ENCODE measurements around the gene SELENOO. TPM values are rescaled to one million over a fixed set of nuclear protein-coding genes. Genes with fewer than 3 reads are reported as not detected.

SELENOO gene
- total RNA-seq, 1 donor from 2014 or later, result 23.8 TPM

GRCh38 chr22:50253941-50254340, 53.1 kb downstream of the SELENOO start:
- Mint-ChIP-seq H3K27ac (no peak overlapping the region), H3K9me3 (no peaks in the 10 kb centered on the region), H3K4me1 (ENCODE audit: unreplicated experiment) (no peaks in the 10 kb centered on the region), H3K4me3 (no peak overlapping the region), H3K27me3 (no peaks in the 10 kb centered on the region), H3K36me3 (no peaks in the 10 kb centered on the region)
- no peak for DNase-seq (ENCODE audit: extremely low spot score, unreplicated experiment)
- no peak for TF ChIP-seq CTCF (conservative IDR thresholded peaks at IDR 0.05)

GRCh38 chr22:50255099-50255498, 54.3 kb downstream of the SELENOO start:
- Mint-ChIP-seq H3K36me3 (no peaks in the 10 kb centered on the region), H3K4me1 (ENCODE audit: unreplicated experiment) (no peaks in the 10 kb centered on the region), H3K9me3 (no peaks in the 10 kb centered on the region), H3K27me3 (no peaks in the 10 kb centered on the region), H3K27ac (no peak overlapping the region), H3K4me3 (no peak overlapping the region)
- DNase-seq (ENCODE audit: extremely low spot score, unreplicated experiment), result no peak
- TF ChIP-seq CTCF (conservative IDR thresholded peaks at IDR 0.05), result no peak

GRCh38 chr22:50255607-50256006, 54.8 kb downstream of the SELENOO start:
- Mint-ChIP-seq H3K36me3 (no peaks in the 10 kb centered on the region), H3K9me3 (no peaks in the 10 kb centered on the region), H3K4me1 (ENCODE audit: unreplicated experiment) (no peaks in the 10 kb centered on the region), H3K4me3 (no peak overlapping the region), H3K27me3 (no peaks in the 10 kb centered on the region), H3K27ac (no peak overlapping the region)
- no peak for TF ChIP-seq CTCF (conservative IDR thresholded peaks at IDR 0.05)
- no peak for DNase-seq (ENCODE audit: extremely low spot score, unreplicated experiment)

GRCh38 chr22:50256258-50256862, 55.5 kb downstream of the SELENOO start:
- DNase-seq (ENCODE audit: extremely low spot score, unreplicated experiment), result no peak
- H3K27ac Mint-ChIP-seq, result no peak overlapping the region
- H3K36me3 Mint-ChIP-seq, result no peaks in the 10 kb centered on the region
- H3K4me3 Mint-ChIP-seq, result no peak overlapping the region
- H3K27me3 Mint-ChIP-seq, result no peaks in the 10 kb centered on the region
- H3K4me1 Mint-ChIP-seq (ENCODE audit: unreplicated experiment), result no peaks in the 10 kb centered on the region
- no peak for TF ChIP-seq CTCF (conservative IDR thresholded peaks at IDR 0.05)
- no peaks in the 10 kb centered on the region for H3K9me3 Mint-ChIP-seq

- Mint-ChIP-seq H3K9me3 (no peaks in the 10 kb centered on the region), H3K4me3 (no peak overlapping the region), H3K4me1 (ENCODE audit: unreplicated experiment) (peaks cover under 1% of the 10 kb centered on the region), H3K27me3 (peaks cover 2% of the 10 kb centered on the region), H3K27ac (no peak overlapping the region), H3K36me3 (no peaks in the 10 kb centered on the region)
- no peak for TF ChIP-seq CTCF (conservative IDR thresholded peaks at IDR 0.05)
- no peak for DNase-seq (ENCODE audit: extremely low spot score, unreplicated experiment)
Observed at GRCh38 chr22:50257041-50257440, 56.2 kb downstream of the SELENOO start.
